GM12801 (cell line): ENCODE results near the gene PLEKHA7.

Experiments used
- TF ChIP-seq, protein P1 (sequence below): IDR thresholded peaks from one replicate; pipeline ENCODE4 v1.5.1; 2011; ENCODE audit warnings: control low read depth; ENCODE audit not compliant: insufficient read length; ENCODE audit errors: extremely low read depth

Gene PLEKHA7

DNA sequence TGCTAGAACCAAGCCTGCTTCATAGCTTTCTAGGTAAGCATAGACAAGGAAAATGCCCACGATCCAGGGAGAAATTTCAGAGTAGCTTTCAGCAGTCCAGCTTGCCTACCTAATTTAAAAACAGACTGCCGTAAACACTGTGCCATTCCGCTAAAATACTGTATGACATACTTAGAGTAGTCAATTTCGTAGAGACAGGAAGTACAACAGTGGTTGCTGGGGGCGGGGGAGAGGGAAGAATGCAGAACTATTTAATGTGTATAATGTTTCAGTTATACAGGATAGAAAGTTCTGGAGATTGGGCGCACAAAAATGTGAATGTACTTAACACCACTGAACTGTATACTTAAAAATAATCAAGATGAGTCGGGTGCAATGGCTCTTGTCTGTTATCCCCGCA lies 219.1 kb downstream of the PLEKHA7 start:
- TF ChIP-seq, protein P1, sequence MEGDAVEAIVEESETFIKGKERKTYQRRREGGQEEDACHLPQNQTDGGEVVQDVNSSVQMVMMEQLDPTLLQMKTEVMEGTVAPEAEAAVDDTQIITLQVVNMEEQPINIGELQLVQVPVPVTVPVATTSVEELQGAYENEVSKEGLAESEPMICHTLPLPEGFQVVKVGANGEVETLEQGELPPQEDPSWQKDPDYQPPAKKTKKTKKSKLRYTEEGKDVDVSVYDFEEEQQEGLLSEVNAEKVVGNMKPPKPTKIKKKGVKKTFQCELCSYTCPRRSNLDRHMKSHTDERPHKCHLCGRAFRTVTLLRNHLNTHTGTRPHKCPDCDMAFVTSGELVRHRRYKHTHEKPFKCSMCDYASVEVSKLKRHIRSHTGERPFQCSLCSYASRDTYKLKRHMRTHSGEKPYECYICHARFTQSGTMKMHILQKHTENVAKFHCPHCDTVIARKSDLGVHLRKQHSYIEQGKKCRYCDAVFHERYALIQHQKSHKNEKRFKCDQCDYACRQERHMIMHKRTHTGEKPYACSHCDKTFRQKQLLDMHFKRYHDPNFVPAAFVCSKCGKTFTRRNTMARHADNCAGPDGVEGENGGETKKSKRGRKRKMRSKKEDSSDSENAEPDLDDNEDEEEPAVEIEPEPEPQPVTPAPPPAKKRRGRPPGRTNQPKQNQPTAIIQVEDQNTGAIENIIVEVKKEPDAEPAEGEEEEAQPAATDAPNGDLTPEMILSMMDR, result no peak

DNA sequence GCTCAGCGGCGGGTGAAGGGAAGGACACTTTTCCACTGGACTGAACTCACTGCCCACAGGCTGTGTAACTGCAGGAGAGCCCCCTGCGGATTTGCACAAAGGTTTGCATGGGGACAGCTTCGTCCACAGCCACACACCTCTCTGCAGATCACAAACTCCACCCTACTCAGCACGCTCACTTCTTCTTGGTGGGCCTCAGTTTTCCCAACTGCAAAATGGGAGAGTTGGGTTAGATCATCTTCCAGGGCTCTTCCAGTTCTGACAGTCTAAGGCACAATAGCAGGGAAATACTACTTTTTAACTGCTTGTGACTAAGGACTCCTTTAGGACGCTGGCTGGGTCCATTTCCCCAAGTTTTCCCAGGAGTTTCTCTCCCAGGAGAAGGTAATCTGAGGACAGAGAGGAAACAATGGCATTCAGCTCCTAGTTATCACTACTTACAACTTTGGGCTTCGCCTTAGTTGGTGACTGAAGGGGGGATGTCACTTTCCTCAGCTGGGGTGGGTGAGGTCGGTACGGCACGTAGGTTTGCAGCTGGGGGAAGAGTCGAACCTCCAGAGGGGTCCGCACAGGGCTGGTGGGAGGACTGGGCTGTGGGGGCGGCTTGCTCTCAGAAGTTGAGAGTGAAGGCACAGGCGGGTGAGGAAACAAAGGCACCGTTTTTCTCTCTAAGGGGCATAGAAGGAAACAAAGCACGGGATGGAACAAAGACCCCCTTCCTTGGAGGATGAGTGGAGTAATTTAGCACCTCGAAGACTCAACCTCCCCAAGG lies 220.0 kb downstream of the PLEKHA7 start:
- TF ChIP-seq, protein P1, result no peak

DNA sequence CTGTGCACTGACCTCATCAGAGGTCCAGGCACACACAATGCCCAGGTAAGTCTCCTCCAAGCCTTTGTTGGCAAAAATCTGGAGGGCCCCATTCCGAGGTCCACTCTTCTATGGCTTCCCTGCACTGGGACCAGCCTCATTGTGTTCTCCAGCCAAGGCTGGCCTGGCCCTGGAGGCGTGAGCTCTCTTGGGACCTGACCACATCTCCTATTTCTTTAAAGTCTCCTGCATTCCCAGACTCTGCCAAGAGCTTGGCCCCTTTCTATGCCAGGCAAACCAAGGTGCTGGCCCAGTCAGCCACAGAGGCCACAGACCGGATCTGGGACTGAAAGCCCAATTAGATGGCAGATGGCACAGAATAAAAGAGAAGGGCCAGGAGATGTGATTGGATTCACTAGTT lies 220.7 kb downstream of the PLEKHA7 start:
- TF ChIP-seq, protein P1, result no peak

DNA sequence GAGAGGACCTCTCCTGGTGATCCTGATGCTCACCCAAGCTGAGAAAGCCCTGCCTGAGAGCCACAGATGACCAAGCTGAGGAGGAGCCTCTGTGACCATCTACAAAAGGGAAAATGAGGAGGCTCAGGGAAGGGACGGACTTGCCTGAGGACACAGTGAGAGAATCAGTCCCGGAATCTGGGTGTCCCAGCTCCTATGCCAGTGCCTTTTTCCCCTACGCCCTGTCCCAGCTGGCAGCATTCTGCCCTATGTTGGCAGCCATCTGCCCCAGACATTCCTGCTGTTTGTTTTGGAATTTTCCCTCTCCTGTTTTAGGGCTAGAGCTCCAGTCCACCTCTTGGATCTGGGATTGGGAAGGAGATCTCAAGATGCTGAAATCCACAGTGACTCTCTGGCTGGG lies 221.2 kb downstream of the PLEKHA7 start:
- TF ChIP-seq, protein P1, result no peak

DNA sequence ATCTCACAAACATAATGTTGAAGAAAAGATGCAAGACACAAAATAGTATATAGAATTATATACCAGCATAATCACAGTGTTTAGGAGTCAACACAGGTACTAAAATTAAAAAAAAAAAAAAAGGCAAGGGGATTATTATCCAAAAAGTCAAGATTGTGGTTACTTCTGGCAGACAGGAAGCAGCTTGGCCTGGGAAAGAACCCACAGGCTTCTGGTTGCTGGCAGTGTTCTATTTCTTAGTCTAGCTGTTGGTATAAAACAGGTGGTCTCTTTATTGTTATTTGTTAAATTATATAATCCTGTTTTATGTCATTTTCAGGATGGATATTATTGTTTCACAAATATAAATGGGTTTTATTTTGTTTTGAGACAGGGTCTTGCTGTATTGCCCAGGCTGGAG lies 221.8 kb downstream of the PLEKHA7 start:
- TF ChIP-seq, protein P1, result no peak

DNA sequence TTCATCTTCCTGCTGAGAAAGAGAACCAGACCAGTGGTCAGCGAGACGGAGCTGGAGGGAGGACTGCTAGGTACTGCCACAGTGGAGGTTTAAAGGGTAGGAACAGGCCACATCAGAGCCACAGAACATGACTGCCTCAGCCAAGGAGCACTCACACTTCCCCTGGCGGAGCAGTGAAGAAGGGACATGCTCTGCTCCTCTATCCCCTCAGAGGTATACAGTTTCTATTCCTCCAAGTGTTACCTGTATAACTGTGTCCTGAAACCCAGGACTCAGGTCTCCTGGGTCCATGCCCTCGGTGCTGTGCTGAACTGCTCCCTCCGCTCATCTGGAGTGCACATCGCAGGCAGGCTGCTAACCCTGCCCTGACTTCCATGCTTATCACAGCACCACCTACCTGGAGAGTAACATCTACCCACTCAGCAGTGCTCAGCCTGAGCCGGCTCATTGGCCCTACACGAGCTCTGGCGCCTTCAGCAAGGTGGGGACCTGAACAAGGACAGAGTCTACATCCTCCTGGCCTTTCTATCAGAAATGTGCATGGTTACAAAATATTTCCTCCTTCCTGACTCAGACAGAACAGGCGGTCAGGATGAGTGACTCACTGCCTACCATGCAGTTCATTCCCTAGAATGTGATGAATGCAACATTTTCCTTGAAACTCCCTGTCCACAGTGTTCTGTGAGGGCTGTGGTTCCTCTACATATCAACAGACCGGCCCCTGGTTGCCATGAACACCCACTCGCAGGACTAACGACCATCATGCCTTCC lies 222.8 kb downstream of the PLEKHA7 start:
- TF ChIP-seq, protein P1, result no peak

DNA sequence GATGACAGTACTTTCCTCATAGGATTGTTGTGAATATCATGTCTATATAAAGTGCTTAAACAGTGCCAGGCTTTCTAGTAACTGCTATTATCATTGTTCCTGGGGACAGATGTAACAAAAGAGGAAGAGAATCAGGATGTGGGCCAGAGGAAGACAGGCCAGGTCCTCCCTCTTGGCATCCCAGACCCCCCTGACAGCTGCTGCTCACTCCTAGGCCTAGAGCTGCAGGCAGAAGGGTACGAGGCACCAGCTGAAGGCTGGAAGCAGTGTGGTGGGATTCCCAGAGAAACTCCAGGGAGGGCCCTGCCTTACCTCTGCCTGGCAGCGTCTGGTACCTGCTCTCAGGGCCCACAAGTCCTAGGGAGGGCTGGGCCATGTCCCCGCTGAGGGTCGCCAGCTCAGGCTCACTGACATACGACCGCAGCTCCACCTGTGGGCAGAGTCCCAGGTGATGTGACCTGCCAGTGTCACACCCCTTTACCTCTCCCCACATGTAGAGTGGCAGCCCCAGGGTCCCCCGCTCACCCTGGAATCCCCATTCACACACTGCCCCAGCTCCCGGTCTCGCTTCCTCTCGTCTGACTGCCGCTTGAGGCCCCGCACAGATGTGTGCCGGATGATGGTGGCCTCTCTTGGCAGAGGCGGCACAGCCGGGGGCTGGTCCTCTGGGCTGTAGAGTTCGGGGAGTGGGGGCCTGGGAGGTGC lies 223.6 kb downstream of the PLEKHA7 start:
- TF ChIP-seq, protein P1, result no peak
